PC-9 (cell line): Measurements from ENCODE around the gene RNF11. TPM values are rescaled to one million over a fixed set of nuclear protein-coding genes. Genes with fewer than 3 reads are reported as not detected.

Experiments used
- BruUV-seq: library from RNA; stranded (reverse); fragments of 400-500 nt; replicated peaks from 2 replicates; lab custom pipeline; 2021; lab: Mats Ljungman, UMichigan
- CTCF ChIA-PET: fragments of 300-600 bp; sonication (Branson Sonifier 250); formaldehyde crosslinking; loops from one replicate; lab custom pipeline; 2022; ENCODE audit warnings: antibody characterized with exemption; lab: Charles Lee
- POLR2A ChIA-PET: fragments of 300-600 bp; sonication (Branson Sonifier 250); formaldehyde crosslinking; loops from one replicate; lab custom pipeline; 2022; ENCODE audit warnings: antibody characterized with exemption; ENCODE audit not compliant: unreplicated experiment; lab: Charles Lee
- DNase-seq, 2 experiments: peaks; one replicate each; pipeline versions ENCODE4 v3.0.0 to v3.0.0-alpha.2; 2015 to 2022; ENCODE audit warnings: mixed read lengths in 1 of 2
- H2AFZ ChIP-seq: fragments of 200-600 bp; sonication (generic); 2 replicates; pipeline ENCODE4 v1.8.1; 2017; ENCODE audit warnings: antibody characterized with exemption
- H3F3A ChIP-seq: fragments of 200-600 bp; sonication (generic); 2 replicates; pipeline ENCODE4 v1.8.1; 2017; ENCODE audit warnings: antibody characterized with exemption, mild to moderate bottlenecking, low read depth; ENCODE audit not compliant: insufficient read depth
- H3K27ac ChIP-seq: fragments of 200-600 bp; sonication (generic); 2 replicates; pipeline ENCODE4 v1.6.1; 2016; ENCODE audit warnings: mixed run types
- H3K27me3 ChIP-seq: fragments of 200-600 bp; sonication (generic); 2 replicates; pipeline ENCODE4 v1.6.1; 2016; ENCODE audit warnings: low read depth, mixed run types; ENCODE audit not compliant: insufficient read depth
- H3K36me3 ChIP-seq: fragments of 200-600 bp; sonication (generic); 2 replicates; pipeline ENCODE4 v1.6.1; 2016; ENCODE audit warnings: low read depth, mixed run types
- H3K4me1 ChIP-seq: fragments of 200-600 bp; sonication (generic); replicated peaks from 2 replicates; pipeline ENCODE4 v1.6.1; 2016; ENCODE audit warnings: mixed run types; ENCODE audit not compliant: insufficient read depth
- H3K4me2 ChIP-seq: fragments of 200-600 bp; sonication (generic); 2 replicates; pipeline ENCODE4 v1.6.1; 2017; ENCODE audit warnings: mixed run types
- H3K4me3 ChIP-seq: fragments of 200-600 bp; sonication (generic); 2 replicates; pipeline ENCODE4 v1.6.1; 2016; ENCODE audit warnings: mixed run types
- H3K79me2 ChIP-seq: fragments of 200-600 bp; sonication (generic); 2 replicates; pipeline ENCODE4 v1.6.1; 2017; ENCODE audit warnings: low read depth, mixed run types
- H3K9me2 ChIP-seq: fragments of 200-600 bp; sonication (generic); 2 replicates; pipeline ENCODE4 v1.8.1; 2017; ENCODE audit warnings: mild to moderate bottlenecking; ENCODE audit not compliant: insufficient read depth
- H3K9me3 ChIP-seq: fragments of 200-600 bp; sonication (generic); 2 replicates; pipeline ENCODE4 v1.8.1; 2016; ENCODE audit warnings: low read depth; ENCODE audit not compliant: insufficient read depth
- H4K20me1 ChIP-seq: fragments of 200-600 bp; sonication (generic); 2 replicates; pipeline ENCODE4 v1.8.1; 2017; ENCODE audit not compliant: insufficient read depth
- EZH2 ChIP-seq: fragments of 200-600 bp; sonication (generic); IDR thresholded peaks from 2 replicates; pipeline ENCODE4 v1.8.0; 2017; ENCODE audit warnings: antibody characterized with exemption, low read depth
- intact Hi-C: fragments of 100-400 bp; cut with micrococcal nuclease; formaldehyde crosslinking; loops from one replicate; pipeline ENCODE4 v1.10.0; 2022; ENCODE audit not compliant: unreplicated experiment
- total RNA-seq: library from RNA; stranded (reverse); gene quantifications from 2 replicates; pipeline ENCODE4 v1.2.3, GENCODE V29; 2021
- TF ChIP-seq, protein P1 (sequence below): fragments of 200-600 bp; sonication (generic); conservative IDR thresholded peaks from 2 replicates; pipeline ENCODE4 v1.6.1; 2017; ENCODE audit warnings: mixed run types, antibody characterized with exemption, mild to moderate bottlenecking, moderate library complexity

RNF11 gene
- total RNA-seq, 1 experiment from 2014 or later, result 73.2 TPM

DNA sequence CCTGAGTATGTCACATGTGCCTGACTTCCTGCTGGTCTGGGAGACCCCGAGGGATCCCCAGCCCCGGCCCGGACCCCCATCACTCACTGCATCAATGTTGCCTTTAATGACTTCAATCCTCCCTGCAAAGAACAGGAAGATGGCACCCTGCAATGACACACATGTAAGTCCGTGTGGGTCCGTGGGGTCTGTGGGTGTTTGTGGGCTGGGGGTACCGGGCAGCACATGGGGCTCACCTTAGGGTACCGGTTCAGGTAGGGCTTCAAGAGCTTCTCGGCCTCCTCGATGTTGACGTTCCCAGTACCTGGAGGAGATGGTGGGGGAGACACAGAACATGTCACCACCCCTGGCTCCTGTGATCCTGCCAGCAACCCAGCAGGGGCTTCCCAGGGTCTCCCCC is 66.2 kb downstream of the RNF11 start:
- Histone ChIP-seq H3K4me2 (no peak overlapping the region), H3K9me3 (no peaks in the 10 kb centered on the region), H3F3A (no peaks in the 10 kb centered on the region), H3K36me3 (no peaks in the 10 kb centered on the region), H4K20me1 (no peaks in the 10 kb centered on the region), H3K4me1 (no peaks in the 10 kb centered on the region; the same call in 1 of the 2 replicates), H3K27ac (no peak overlapping the region), H3K27me3 (no peaks in the 10 kb centered on the region), H3K79me2 (no peaks in the 10 kb centered on the region), H3K4me3 (no peak overlapping the region), H2AFZ (no peak overlapping the region), H3K9me2 (no peaks in the 10 kb centered on the region)
- intact Hi-C loops, result no loop called here
- TF ChIP-seq, protein P1, sequence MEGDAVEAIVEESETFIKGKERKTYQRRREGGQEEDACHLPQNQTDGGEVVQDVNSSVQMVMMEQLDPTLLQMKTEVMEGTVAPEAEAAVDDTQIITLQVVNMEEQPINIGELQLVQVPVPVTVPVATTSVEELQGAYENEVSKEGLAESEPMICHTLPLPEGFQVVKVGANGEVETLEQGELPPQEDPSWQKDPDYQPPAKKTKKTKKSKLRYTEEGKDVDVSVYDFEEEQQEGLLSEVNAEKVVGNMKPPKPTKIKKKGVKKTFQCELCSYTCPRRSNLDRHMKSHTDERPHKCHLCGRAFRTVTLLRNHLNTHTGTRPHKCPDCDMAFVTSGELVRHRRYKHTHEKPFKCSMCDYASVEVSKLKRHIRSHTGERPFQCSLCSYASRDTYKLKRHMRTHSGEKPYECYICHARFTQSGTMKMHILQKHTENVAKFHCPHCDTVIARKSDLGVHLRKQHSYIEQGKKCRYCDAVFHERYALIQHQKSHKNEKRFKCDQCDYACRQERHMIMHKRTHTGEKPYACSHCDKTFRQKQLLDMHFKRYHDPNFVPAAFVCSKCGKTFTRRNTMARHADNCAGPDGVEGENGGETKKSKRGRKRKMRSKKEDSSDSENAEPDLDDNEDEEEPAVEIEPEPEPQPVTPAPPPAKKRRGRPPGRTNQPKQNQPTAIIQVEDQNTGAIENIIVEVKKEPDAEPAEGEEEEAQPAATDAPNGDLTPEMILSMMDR, result no peak
- no peak for TF ChIP-seq EZH2
- no TSS peak for BruUV-seq
- POLR2A ChIA-PET, result no interaction called here
- CTCF ChIA-PET, result no interaction called here
- no peak for DNase-seq

DNA sequence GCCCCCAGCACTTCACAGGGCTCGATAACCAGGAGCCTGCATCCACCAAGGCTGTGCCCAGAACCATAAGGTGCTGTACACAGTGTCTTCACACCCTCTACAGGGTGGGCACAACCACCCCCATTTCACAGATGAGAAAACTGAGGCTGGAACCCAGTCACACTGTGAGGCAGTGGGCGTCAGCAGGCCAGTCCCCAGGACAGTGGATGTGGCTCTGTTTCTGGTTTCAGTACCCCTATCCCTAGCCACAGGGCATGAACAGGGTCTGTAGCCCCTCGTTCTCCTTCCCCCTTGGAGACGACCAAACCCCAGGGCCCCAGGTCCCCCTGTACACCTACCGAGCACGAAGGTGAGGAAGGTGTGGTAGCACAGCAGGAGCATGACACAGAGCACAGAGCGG is 66.7 kb downstream of the RNF11 start:
- TF ChIP-seq, protein P1, result no peak
- TF ChIP-seq EZH2, result no peak
- H4K20me1 ChIP-seq, result no peaks in the 10 kb centered on the region
- H3K4me1 ChIP-seq, result no peaks in the 10 kb centered on the region
- no peaks in the 10 kb centered on the region for H3K79me2 ChIP-seq
- BruUV-seq, result no TSS peak
- no peak for DNase-seq
- no peak overlapping the region for H3K27ac ChIP-seq
- no peak overlapping the region for H3K4me3 ChIP-seq
- H3K9me2 ChIP-seq, result no peaks in the 10 kb centered on the region
- no peaks in the 10 kb centered on the region for H3K27me3 ChIP-seq
- CTCF ChIA-PET, result no interaction called here
- H3K9me3 ChIP-seq, result no peaks in the 10 kb centered on the region
- no peaks in the 10 kb centered on the region for H3K36me3 ChIP-seq
- intact Hi-C loops, result no loop called here
- no peak overlapping the region for H3K4me2 ChIP-seq
- no peak overlapping the region for H2AFZ ChIP-seq
- POLR2A ChIA-PET, result no interaction called here
- no peaks in the 10 kb centered on the region for H3F3A ChIP-seq

DNA sequence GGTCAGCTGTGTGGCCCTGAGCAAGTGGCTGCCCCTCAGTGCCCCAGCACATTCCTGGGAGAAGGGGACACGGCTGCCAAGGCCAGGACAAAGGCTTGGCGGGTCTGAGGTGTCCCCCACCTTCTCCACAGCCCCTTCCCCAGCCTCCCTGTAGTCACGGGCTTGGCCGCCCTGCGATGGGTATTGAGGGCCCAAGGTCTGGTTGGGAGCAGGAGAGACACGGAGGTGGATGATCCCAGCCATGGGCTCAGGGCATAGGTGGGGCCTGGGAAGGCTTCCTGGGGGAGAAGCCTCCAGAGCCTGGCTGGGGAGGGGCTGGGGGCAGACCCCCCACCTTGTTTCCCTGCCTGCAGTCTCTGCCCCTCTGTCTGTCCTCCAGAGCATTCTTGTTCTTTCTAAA is 67.2 kb downstream of the RNF11 start:
- H3K4me2 ChIP-seq, result no peak overlapping the region
- CTCF ChIA-PET, result no interaction called here
- no peaks in the 10 kb centered on the region for H3F3A ChIP-seq
- TF ChIP-seq, protein P1, result no peak
- no peak for TF ChIP-seq EZH2
- no peak overlapping the region for H3K27ac ChIP-seq
- no TSS peak for BruUV-seq
- POLR2A ChIA-PET, result no interaction called here
- H3K36me3 ChIP-seq, result no peaks in the 10 kb centered on the region
- intact Hi-C loops, result no loop called here
- no peaks in the 10 kb centered on the region for H3K9me2 ChIP-seq
- no peaks in the 10 kb centered on the region for H3K27me3 ChIP-seq
- no peak overlapping the region for H3K4me3 ChIP-seq
- H4K20me1 ChIP-seq, result no peaks in the 10 kb centered on the region
- no peak for DNase-seq
- H3K9me3 ChIP-seq, result no peaks in the 10 kb centered on the region
- H2AFZ ChIP-seq, result no peak overlapping the region
- no peaks in the 10 kb centered on the region for H3K79me2 ChIP-seq
- no peaks in the 10 kb centered on the region for H3K4me1 ChIP-seq
